Middle frontal gyrus (tissue), 1 donor: ENCODE results near the gene ATP5F1C.
"Not testable (repeated sequence)": the region's sequence is repeated elsewhere in the genome, so short reads cannot be mapped to it uniquely, and the experiment has no call there.

ENCODE experiments used
- DNase-seq: peaks from one replicate; pipeline ENCODE4 v3.0.0-alpha.2; 2015; ENCODE audit warnings: low spot score; ENCODE audit errors: extremely low spot score

Gene ATP5F1C

GRCh38 chr10:7794251-7795026, 6.5 kb downstream of the ATP5F1C start:
- DNase-seq: no peak

- no peak for DNase-seq
Measured at GRCh38 chr10:7795605-7796004, 7.6 kb downstream of the ATP5F1C start.

DNA sequence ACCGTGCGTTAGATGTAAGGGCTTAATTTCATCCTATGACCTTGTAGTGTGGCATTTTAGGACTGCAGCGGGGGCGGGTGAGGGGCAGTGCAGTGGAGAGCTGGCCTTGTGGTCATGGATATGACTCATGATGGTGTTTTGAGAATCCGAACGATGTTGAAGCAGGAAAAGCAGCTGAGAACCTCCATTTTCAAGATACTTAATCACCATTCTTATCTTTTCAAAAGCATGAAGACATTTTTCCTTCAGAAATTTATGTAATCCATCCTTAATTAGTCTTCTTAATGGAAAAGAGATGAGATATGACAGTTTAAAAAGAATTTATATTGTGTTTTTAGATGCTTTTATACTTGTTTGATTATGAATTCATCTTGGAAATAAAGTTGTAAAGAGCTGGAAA, 9.6 kb downstream of the ATP5F1C start:
- DNase-seq: no peak

- DNase-seq: no peak
Measured at GRCh38 chr10:7802606-7803005, 14.6 kb downstream of the ATP5F1C start.

- no peak for DNase-seq
Measured at GRCh38 chr10:7804216-7804615, 16.2 kb downstream of the ATP5F1C start.

GRCh38 chr10:7804741-7805140, 16.8 kb downstream of the ATP5F1C start:
- DNase-seq: no peak

DNA sequence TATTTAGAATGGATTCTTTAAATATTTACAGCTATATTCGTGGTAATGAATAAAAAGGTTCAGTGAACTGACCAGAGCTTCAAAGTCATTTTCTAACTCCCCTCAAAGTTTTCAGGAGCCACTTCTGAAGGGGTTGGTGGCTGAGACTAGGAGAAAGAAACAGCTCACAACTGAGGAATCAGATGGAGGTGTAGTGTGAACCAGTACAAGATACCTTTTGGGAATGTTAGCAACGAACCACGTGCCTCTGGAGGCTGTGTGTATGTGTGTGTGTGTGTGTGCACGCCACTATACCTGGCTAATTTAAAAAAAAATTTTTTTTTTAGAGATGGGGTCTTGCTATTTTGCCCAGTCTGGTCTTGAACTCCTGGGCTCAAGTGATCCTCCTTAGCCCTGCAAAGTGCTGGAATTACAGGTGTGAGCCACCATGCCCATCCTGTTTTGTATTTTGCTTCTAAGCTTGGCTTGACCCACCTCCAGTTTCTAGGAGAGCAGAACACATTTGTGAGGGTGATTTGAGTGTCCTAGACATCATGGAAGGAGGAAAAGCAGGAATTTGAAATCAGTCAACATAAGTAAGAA, 20.8 kb downstream of the ATP5F1C start:
- no peak for DNase-seq

GRCh38 chr10:7810443-7810842, 22.5 kb downstream of the ATP5F1C start:
- DNase-seq: no peak

- no peak for DNase-seq
Measured at GRCh38 chr10:7811000-7811399, 23.0 kb downstream of the ATP5F1C start.

- not testable (repeated sequence) for DNase-seq
Measured at GRCh38 chr10:7811743-7812142, 23.8 kb downstream of the ATP5F1C start.

DNA sequence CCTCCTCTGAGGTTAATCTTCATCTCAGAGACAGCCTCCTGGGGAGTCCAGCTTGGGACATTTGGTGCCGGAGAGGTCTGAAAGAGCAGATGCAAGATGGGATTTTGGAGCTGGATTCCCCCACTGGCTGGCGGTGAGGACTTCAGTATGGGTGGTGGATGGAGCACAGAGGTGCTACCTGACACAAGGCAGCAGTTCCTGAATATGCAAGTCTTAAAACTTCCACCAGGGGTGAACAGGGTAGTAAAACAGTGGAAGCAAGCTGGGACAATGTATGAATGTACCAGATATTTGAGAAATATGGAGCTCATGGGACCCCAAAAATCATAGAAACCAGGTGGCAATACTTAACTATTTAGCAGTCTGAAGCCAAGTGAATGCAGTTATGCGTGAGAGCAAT, 25.5 kb downstream of the ATP5F1C start:
- DNase-seq: no peak

DNA sequence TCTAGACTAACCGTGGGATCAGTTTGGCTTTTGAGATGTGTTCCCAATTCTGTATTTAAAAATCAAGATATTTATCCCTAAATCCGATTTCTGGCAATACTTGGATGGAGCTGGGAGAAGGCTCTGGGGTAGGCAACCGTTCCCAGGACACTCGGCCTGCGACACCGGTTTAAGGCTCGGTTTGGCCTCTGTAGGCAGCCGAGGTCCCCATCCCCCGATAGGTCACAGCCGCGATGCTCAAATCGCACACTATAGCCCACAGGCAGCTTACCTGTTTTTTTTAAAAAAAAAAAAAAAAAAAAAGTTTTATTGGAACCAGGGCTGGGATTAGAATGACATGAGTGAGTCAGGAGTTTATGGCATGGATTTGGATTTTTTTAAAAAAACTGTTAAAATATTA, 29.6 kb downstream of the ATP5F1C start:
- DNase-seq: no peak

GRCh38 chr10:7817984-7818294, 30.0 kb downstream of the ATP5F1C start:
- no peak for DNase-seq

DNA sequence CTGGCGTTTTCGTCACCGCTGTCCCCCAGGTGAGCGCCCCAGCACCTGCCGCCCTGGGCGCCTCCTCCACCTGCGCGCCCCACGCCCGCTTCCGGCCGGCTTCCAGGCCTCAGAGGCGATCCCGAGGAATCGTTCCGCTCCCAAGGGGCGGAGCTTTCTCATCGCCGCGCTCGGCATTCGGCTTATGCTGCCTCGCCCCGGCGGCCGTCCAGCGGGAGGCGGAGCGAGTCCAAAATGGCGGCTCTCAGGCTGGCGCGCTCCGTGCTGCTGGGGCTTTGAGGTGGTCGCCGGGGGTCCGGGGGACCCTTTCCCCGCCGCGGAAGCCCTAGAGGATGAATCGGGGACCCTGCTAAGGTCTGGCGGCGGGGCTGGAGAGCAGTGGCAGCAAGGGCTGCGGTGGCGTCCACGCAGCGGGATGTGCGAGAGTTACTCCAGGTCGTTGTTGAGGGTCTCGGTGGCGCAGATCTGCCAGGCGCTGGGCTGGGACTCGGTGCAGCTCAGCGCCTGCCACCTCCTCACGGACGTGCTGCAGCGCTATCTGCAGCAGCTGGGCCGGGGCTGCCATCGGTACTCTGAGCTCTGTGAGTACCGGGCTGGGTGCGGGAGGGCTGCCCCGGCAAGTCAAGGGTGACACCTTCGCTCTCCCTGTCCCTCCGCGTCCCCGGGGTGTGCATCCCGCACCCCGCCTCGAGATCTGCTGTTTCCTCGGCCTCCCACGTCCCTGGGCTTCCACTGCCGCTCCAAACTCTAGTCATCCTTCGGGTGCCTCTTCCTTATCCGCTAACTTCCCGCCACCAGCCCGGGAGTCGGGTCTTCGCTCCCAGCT, 30.5 kb downstream of the ATP5F1C start, which contains the start of gene TAF3:
TSS of gene TAF3 (plus strand) at position 211 of the 826 bp plus-strand sequence. CDS start at position 416, 205 bp downstream.
- DNase-seq: peak; percentile 86

DNA sequence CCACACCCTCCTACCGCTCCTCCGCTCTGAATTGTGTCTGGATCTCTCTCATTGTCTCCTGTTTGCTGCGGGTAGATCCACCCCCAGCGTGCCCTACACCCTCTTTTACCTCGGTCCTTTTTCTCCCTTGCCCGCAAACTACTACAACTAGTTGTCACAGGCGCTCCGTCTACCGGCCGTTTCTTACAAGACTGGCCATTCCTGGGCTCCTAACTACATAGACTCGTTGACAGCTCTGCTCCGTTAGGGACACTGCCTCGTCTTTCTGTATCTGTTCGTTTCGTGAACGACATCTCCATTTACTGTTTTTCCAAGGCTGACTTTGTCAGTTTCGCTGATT, 31.1 kb downstream of the ATP5F1C start:
- peak; percentile 52 for DNase-seq

DNA sequence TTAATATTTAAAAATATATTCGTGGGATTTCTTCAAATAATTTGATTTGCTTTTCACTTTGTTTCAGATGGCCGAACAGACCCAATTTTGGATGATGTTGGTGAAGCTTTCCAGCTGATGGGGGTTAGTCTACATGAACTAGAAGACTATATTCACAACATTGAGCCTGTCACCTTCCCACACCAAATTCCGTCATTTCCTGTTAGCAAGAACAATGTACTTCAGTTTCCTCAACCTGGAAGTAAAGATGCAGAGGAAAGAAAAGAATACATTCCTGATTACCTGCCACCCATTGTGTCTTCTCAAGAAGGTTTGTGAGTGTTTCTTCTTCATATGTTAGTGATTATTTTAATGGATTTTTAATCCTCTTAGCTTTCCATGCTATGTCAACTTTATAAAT, 36.3 kb downstream of the ATP5F1C start:
- no peak for DNase-seq

GRCh38 chr10:7826971-7827370, 39.0 kb downstream of the ATP5F1C start:
- DNase-seq: no peak

DNA sequence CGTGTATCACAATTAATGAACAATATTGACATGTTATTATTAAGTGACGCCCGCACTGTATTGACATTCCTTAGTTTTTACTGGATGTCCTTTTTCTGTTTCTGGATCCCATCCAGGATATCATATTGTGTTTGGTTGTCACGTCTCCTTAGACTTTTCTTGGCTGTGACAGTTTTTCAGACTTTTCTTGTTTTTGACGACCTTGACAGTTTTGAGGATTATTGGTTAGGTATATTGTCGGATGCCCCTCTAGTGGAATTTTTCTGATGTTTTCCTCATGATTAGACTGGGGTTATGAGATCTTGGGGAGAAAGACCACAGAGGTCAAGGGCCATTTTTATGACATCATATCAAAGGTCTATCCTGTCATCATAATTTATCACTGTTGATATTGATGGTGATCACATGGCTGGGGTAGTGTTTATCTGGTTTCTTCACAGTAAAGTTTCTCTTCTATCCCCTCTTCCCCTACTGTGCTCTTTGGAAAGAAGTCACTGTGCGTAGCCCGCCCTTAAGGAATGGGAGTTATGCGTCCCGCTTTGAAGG, 41.4 kb downstream of the ATP5F1C start:
- no peak for DNase-seq

DNA sequence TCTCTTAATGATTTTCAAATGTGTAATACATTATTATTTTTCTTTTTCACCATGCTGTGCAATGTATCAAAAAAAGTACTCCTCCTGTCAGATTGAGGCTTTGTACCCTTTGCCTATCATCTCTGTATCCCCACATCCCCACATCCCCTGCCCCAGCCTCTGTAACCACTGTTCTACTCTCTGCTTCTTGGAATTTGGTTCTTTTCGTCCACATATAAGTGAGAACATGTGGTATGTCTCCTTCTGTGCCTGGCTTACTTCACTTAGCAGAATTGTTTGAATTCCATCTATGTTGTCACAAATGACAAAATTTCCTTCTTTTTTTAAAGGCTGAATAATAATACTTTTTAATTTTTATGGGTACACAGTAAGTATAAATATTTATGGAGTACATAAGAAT, 44.1 kb downstream of the ATP5F1C start:
- DNase-seq: no peak

- DNase-seq: no peak
Measured at GRCh38 chr10:7833210-7833609, 45.2 kb downstream of the ATP5F1C start.

GRCh38 chr10:7834262-7834661, 46.3 kb downstream of the ATP5F1C start:
- no peak for DNase-seq

DNA sequence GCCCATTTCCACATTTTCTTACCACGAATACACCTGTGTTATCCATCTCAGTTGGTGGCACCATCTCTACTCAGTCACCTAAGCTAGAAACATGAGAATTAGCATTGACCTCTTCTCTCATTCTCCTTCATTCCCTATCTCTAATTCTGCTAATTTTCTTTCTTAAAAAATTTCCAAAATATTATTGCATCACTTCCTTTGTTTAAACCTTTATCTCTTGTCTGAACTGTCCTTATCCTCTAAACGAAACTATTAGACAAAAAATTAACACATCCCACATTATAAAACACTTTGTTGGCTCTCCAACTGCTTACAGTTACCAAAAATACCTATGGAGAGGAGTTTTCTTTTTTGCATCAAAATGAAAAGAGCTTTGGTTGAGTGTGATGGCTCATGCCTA, 48.6 kb downstream of the ATP5F1C start:
- no peak for DNase-seq
